ENCODE measurements around the gene VPS29. TPM values are rescaled to one million over a fixed set of nuclear protein-coding genes. Genes with fewer than 3 reads are reported as not detected.

The VPS29 gene
- total RNA-seq, 1 donor from 2014 or later, result 80.7 TPM

DNA sequence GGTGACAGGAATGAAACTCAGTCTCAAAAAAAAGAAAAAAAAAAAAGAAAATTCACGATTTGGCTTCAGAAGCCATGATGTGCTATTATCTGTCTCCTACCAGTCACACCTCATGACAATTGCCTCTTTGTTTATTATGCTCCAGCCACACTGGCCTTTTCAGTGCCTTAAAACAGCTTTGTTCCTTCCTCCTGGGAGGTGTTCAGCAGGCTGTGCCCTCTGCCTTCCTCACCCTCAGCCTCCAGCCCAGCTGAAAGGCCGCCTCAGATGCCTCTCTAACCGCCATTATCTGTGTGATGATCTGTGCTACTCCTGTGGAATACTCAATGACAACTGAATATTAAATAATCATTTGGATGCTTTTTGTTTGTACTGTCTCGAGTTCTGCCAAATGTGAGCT lies 43.2 kb downstream of the VPS29 start:
- no peak overlapping the region for H3K27ac Mint-ChIP-seq (ENCODE audit: unreplicated experiment)
- Histone ChIP-seq H3K9me3 (ENCODE audit: insufficient read depth, low read depth, low read length) (no peaks in the 10 kb centered on the region), H3K4me2 (ENCODE audit: low read length) (no peak overlapping the region), H3K4me3 (ENCODE audit: insufficient read depth, low read depth, low read length) (no peak overlapping the region), H3K27ac (ENCODE audit: low read depth, low read length) (no peak overlapping the region), H2AFZ (ENCODE audit: low read depth, low read length) (no peak overlapping the region), H3K9ac (ENCODE audit: low read length) (no peak overlapping the region), H3K36me3 (ENCODE audit: insufficient read depth, low read length) (peaks cover 8% of the 10 kb centered on the region), H4K20me1 (ENCODE audit: insufficient read depth, low read length) (no peaks in the 10 kb centered on the region), H3K79me2 (ENCODE audit: insufficient read depth, low read length) (peaks cover 13% of the 10 kb centered on the region), H3K4me1 (ENCODE audit: insufficient read depth, low read length) (no peaks in the 10 kb centered on the region), H3K27me3 (ENCODE audit: insufficient read depth, low read length) (no peaks in the 10 kb centered on the region)
- DNase-seq (ENCODE audit: low read depth), result no peak
- H3K4me1 Mint-ChIP-seq (ENCODE audit: low read depth, unreplicated experiment), result no peaks in the 10 kb centered on the region
- TF ChIP-seq, protein P1, sequence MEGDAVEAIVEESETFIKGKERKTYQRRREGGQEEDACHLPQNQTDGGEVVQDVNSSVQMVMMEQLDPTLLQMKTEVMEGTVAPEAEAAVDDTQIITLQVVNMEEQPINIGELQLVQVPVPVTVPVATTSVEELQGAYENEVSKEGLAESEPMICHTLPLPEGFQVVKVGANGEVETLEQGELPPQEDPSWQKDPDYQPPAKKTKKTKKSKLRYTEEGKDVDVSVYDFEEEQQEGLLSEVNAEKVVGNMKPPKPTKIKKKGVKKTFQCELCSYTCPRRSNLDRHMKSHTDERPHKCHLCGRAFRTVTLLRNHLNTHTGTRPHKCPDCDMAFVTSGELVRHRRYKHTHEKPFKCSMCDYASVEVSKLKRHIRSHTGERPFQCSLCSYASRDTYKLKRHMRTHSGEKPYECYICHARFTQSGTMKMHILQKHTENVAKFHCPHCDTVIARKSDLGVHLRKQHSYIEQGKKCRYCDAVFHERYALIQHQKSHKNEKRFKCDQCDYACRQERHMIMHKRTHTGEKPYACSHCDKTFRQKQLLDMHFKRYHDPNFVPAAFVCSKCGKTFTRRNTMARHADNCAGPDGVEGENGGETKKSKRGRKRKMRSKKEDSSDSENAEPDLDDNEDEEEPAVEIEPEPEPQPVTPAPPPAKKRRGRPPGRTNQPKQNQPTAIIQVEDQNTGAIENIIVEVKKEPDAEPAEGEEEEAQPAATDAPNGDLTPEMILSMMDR (IDR thresholded peaks at IDR 0.05; ENCODE audit: insufficient read depth, low read depth, low read length), result no peak
- no peak for TF ChIP-seq EZH2 (IDR thresholded peaks at IDR 0.05; ENCODE audit: insufficient read depth, low read length)
- FAIRE-seq, result no peak
- H3K36me3 Mint-ChIP-seq (ENCODE audit: low read depth, unreplicated experiment), result peaks cover 2% of the 10 kb centered on the region
- H3K27me3 Mint-ChIP-seq (ENCODE audit: low read depth, unreplicated experiment), result no peaks in the 10 kb centered on the region
- no peak overlapping the region for H3K4me3 Mint-ChIP-seq (ENCODE audit: unreplicated experiment)
- no peaks in the 10 kb centered on the region for H3K9me3 Mint-ChIP-seq (ENCODE audit: unreplicated experiment)

DNA sequence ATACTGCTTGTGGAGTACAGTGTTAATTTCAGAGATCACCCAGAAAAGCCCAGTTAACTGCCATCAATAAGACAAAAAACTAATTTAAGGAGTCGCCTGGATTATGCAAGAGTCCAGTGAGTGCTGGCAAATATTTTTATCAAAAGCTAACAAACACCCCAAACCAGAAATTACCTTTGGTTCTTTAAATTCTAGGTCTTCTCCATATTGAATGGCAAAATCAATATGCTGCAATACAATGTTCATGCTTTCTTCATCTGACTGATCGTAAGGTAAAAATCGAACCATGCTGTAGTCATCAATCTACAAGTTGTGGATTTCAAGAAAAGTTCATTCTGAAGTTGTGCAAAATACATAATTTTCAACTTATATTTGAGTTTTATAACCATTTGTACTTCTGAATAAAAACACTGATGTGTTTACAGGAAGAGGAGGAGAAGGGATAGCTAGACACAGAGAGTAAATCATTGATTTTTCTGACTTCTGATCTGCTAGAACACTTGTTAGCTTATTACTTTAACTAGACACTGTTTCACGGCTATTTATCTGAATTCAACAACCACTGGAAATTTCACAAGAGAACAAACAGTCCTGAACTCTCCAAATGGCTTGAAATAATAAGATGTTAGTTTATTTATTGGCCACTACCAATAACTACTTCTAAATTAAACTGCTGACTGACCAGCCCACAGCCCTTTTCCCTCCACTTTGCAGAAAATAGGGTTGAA lies 48.2 kb downstream of the VPS29 start:
- no peak overlapping the region for H2AFZ ChIP-seq (ENCODE audit: low read depth, low read length)
- peaks cover 4% of the 10 kb centered on the region for H3K4me1 Mint-ChIP-seq (ENCODE audit: low read depth, unreplicated experiment)
- no peak overlapping the region for H3K27ac ChIP-seq (ENCODE audit: low read depth, low read length)
- no peaks in the 10 kb centered on the region for H3K9me3 Mint-ChIP-seq (ENCODE audit: unreplicated experiment)
- H3K27ac Mint-ChIP-seq (ENCODE audit: unreplicated experiment), result no peak overlapping the region
- TF ChIP-seq EZH2 (IDR thresholded peaks at IDR 0.05; ENCODE audit: insufficient read depth, low read length), result no peak
- H3K4me2 ChIP-seq (ENCODE audit: low read length), result no peak overlapping the region
- peaks cover 14% of the 10 kb centered on the region for H3K79me2 ChIP-seq (ENCODE audit: insufficient read depth, low read length)
- no peaks in the 10 kb centered on the region for H3K27me3 ChIP-seq (ENCODE audit: insufficient read depth, low read length)
- H3K4me3 ChIP-seq (ENCODE audit: insufficient read depth, low read depth, low read length), result no peak overlapping the region
- DNase-seq (ENCODE audit: low read depth), result no peak
- no peak for FAIRE-seq
- peaks cover 9% of the 10 kb centered on the region for H3K36me3 Mint-ChIP-seq (ENCODE audit: low read depth, unreplicated experiment)
- no peaks in the 10 kb centered on the region for H3K27me3 Mint-ChIP-seq (ENCODE audit: low read depth, unreplicated experiment)
- H4K20me1 ChIP-seq (ENCODE audit: insufficient read depth, low read length), result no peaks in the 10 kb centered on the region
- no peaks in the 10 kb centered on the region for H3K4me1 ChIP-seq (ENCODE audit: insufficient read depth, low read length)
- no peak overlapping the region for H3K9ac ChIP-seq (ENCODE audit: low read length)
- H3K4me3 Mint-ChIP-seq (ENCODE audit: unreplicated experiment), result no peak overlapping the region
- peaks cover 8% of the 10 kb centered on the region for H3K36me3 ChIP-seq (ENCODE audit: insufficient read depth, low read length)
- H3K9me3 ChIP-seq (ENCODE audit: insufficient read depth, low read depth, low read length), result no peaks in the 10 kb centered on the region

DNA sequence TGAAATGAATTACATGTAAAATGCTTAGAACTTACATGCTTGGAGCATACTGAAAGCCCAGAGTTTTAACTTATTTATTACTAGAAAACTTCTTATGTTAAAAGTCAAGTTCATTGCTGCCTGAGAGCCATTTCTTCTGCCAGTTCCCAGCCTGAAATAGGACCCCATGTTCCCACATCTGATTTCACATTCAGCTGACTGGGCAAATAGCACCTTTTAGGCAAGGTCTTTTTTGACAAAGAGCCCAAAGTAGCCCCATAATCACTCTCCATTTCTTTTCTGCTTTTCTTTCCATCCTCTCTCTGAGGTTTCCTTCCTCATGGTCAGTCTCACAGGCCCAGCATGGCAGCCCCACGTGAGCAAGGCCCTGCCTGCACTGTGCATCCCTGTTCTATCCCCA lies 50.6 kb downstream of the VPS29 start:
- H3K36me3 Mint-ChIP-seq (ENCODE audit: low read depth, unreplicated experiment), result peaks cover 14% of the 10 kb centered on the region

More for the DNA sequence above, 50.6 kb downstream of the VPS29 start:
- Histone ChIP-seq H2AFZ (ENCODE audit: low read depth, low read length) (no peak overlapping the region), H3K27me3 (ENCODE audit: insufficient read depth, low read length) (no peaks in the 10 kb centered on the region), H3K4me3 (ENCODE audit: insufficient read depth, low read depth, low read length) (no peak overlapping the region), H3K9me3 (ENCODE audit: insufficient read depth, low read depth, low read length) (no peaks in the 10 kb centered on the region), H3K27ac (ENCODE audit: low read depth, low read length) (no peak overlapping the region), H3K4me2 (ENCODE audit: low read length) (no peak overlapping the region), H4K20me1 (ENCODE audit: insufficient read depth, low read length) (peaks cover 16% of the 10 kb centered on the region), H3K36me3 (ENCODE audit: insufficient read depth, low read length) (peaks cover 10% of the 10 kb centered on the region), H3K79me2 (ENCODE audit: insufficient read depth, low read length) (peaks cover 39% of the 10 kb centered on the region), H3K4me1 (ENCODE audit: insufficient read depth, low read length) (peaks cover 3% of the 10 kb centered on the region), H3K9ac (ENCODE audit: low read length) (no peak overlapping the region)
- no peaks in the 10 kb centered on the region for H3K9me3 Mint-ChIP-seq (ENCODE audit: unreplicated experiment)
- TF ChIP-seq, protein P1 (IDR thresholded peaks at IDR 0.05; ENCODE audit: insufficient read depth, low read depth, low read length), result no peak
- no peak for TF ChIP-seq EZH2 (IDR thresholded peaks at IDR 0.05; ENCODE audit: insufficient read depth, low read length)
- DNase-seq (ENCODE audit: low read depth) (no peak), FAIRE-seq (no peak)
- peaks cover 7% of the 10 kb centered on the region for H3K4me1 Mint-ChIP-seq (ENCODE audit: low read depth, unreplicated experiment)
- H3K27ac Mint-ChIP-seq (ENCODE audit: unreplicated experiment), result no peak overlapping the region
- H3K4me3 Mint-ChIP-seq (ENCODE audit: unreplicated experiment), result no peak overlapping the region
- H3K27me3 Mint-ChIP-seq (ENCODE audit: low read depth, unreplicated experiment), result no peaks in the 10 kb centered on the region

Data from astrocyte (in vitro differentiated cells and primary cell).